MCF 10A (cell line): ENCODE data around the gene ZNF695. TPM values are rescaled to one million over a fixed set of nuclear protein-coding genes. Genes with fewer than 3 reads are reported as not detected.

Experiments
- BruUV-seq: library from RNA; stranded (reverse); fragments of 400-500 nt; replicated peaks from 2 replicates; lab custom pipeline; 2021; lab: Mats Ljungman, UMichigan
- CTCF ChIA-PET: fragments of 300-600 bp; sonication (Branson Sonifier 250); formaldehyde crosslinking; extraction: SDS; loops from one replicate; lab custom pipeline; 2021; ENCODE audit warnings: antibody characterized with exemption, inconsistent platforms; lab: Yijun Ruan, JAX
- POLR2A ChIA-PET: fragments of 300-600, 350-650 bp; sonication (Branson Sonifier 250); formaldehyde crosslinking; extraction: SDS; loops from one replicate; lab custom pipeline; 2020; ENCODE audit warnings: antibody characterized with exemption, inconsistent platforms; lab: Yijun Ruan, JAX
- DNase-seq: peaks from one replicate; pipeline ENCODE4 v3.0.0-alpha.2; 2018; ENCODE audit not compliant: unreplicated experiment
- H3K27ac Mint-ChIP-seq: one replicate; pipeline ENCODE4 v1.8.0; 2022; ENCODE audit warnings: mild to moderate bottlenecking, low read depth, mixed read lengths; ENCODE audit not compliant: unreplicated experiment
- H3K27me3 Mint-ChIP-seq: one replicate; pipeline ENCODE4 v1.8.0; 2022; ENCODE audit warnings: mixed read lengths; ENCODE audit not compliant: insufficient read depth, unreplicated experiment
- H3K36me3 Mint-ChIP-seq: one replicate; pipeline ENCODE4 v1.8.0; 2022; ENCODE audit warnings: mild to moderate bottlenecking, moderate library complexity, mixed read lengths; ENCODE audit not compliant: insufficient read depth, unreplicated experiment
- H3K4me1 Mint-ChIP-seq: one replicate; pipeline ENCODE4 v1.8.0; 2022; ENCODE audit warnings: mixed read lengths; ENCODE audit not compliant: insufficient read depth, unreplicated experiment
- H3K4me3 Mint-ChIP-seq: one replicate; pipeline ENCODE4 v1.8.0; 2022; ENCODE audit warnings: mild to moderate bottlenecking, moderate library complexity, mixed read lengths; ENCODE audit not compliant: unreplicated experiment
- H3K9me3 Mint-ChIP-seq: one replicate; pipeline ENCODE4 v1.8.0; 2022; ENCODE audit warnings: mixed read lengths; ENCODE audit not compliant: unreplicated experiment
- CTCF ChIP-seq: fragments of 200-600 bp; IDR thresholded peaks from one replicate; pipeline ENCODE4 v1.8.0; 2022; ENCODE audit warnings: antibody characterized with exemption, mild to moderate bottlenecking; ENCODE audit not compliant: unreplicated experiment
- intact Hi-C: fragments of 100-400 bp; cut with micrococcal nuclease; formaldehyde crosslinking; loops from 2 replicates; pipeline ENCODE4 v1.14.1; 2022
- total RNA-seq: library from RNA; stranded (reverse); gene quantifications from 2 replicates; pipeline ENCODE4 v1.2.3, GENCODE V29; 2022

Gene ZNF695
- total RNA-seq, 1 experiment from 2014 or later = 13.8 TPM

- POLR2A ChIA-PET = no interaction called here
- H3K4me1 Mint-ChIP-seq = no peaks in the 10 kb centered on the region
Observed at GRCh38 chr1:246971969-246972368, 35.9 kb downstream of the ZNF695 start.

GRCh38 chr1:246971090-246971721 is 36.7 kb downstream of the ZNF695 start:
- peak; percentile 49 for TF ChIP-seq CTCF
- Mint-ChIP-seq H3K9me3 (peaks cover 52% of the 10 kb centered on the region), H3K4me3 (no peak overlapping the region), H3K36me3 (no peaks in the 10 kb centered on the region), H3K27ac (no peak overlapping the region), H3K27me3 (no peaks in the 10 kb centered on the region), H3K4me1 (no peaks in the 10 kb centered on the region)
- POLR2A ChIA-PET = no interaction called here
- intact Hi-C loops = no loop called here
- CTCF ChIA-PET = interaction anchor here (0.6 to 2.9 kb wide), 11 partner anchors 10 to 328 kb away, joined by 3 to 10 read pairs (median 5); no protein-coding TSS in a partner anchor
- peak; percentile 59 for DNase-seq
- no TSS peak for BruUV-seq

More at GRCh38 chr1:246971969-246972368, 35.9 kb downstream of the ZNF695 start:
- H3K36me3 Mint-ChIP-seq = no peaks in the 10 kb centered on the region
- no peak overlapping the region for H3K4me3 Mint-ChIP-seq
- H3K9me3 Mint-ChIP-seq = peaks cover 54% of the 10 kb centered on the region
- intact Hi-C loops = no loop called here
- CTCF ChIA-PET = interaction anchor here (0.6 to 2.9 kb wide), 6 partner anchors 9 to 73 kb away, joined by 3 to 10 read pairs (median 7); no protein-coding TSS in a partner anchor
- H3K27me3 Mint-ChIP-seq = no peaks in the 10 kb centered on the region
- no peak overlapping the region for H3K27ac Mint-ChIP-seq
- BruUV-seq = no TSS peak
- TF ChIP-seq CTCF = no peak
- DNase-seq = no peak

- ChIA-PET CTCF (interaction anchor here (0.7 to 2.9 kb wide), 3 partner anchors 9 to 1274 kb away, joined by 3 to 9 read pairs (median 5); no protein-coding TSS in a partner anchor), POLR2A (interaction anchor here (1.6 kb wide), 1 partner anchor 17 kb away, joined by 3 read pairs; no protein-coding TSS in a partner anchor)
- no peak overlapping the region for H3K4me3 Mint-ChIP-seq
- intact Hi-C loops = no loop called here
- H3K27me3 Mint-ChIP-seq = no peaks in the 10 kb centered on the region
- no TSS peak for BruUV-seq
- H3K4me1 Mint-ChIP-seq = no peaks in the 10 kb centered on the region
- no peak for TF ChIP-seq CTCF
- no peak for DNase-seq
- H3K27ac Mint-ChIP-seq = no peak overlapping the region
- no peaks in the 10 kb centered on the region for H3K36me3 Mint-ChIP-seq
- H3K9me3 Mint-ChIP-seq = peaks cover 43% of the 10 kb centered on the region
Observed at GRCh38 chr1:246969621-246970020, 38.2 kb downstream of the ZNF695 start.

GRCh38 chr1:246966502-246966901 is 41.4 kb downstream of the ZNF695 start:
- Mint-ChIP-seq H3K27ac (no peak overlapping the region), H3K4me3 (no peak overlapping the region), H3K4me1 (no peaks in the 10 kb centered on the region), H3K36me3 (no peaks in the 10 kb centered on the region), H3K9me3 (peaks cover 37% of the 10 kb centered on the region), H3K27me3 (no peaks in the 10 kb centered on the region)
- no peak for DNase-seq
- no peak for TF ChIP-seq CTCF
- intact Hi-C loops = no loop called here
- POLR2A ChIA-PET = no interaction called here
- BruUV-seq = no TSS peak
- CTCF ChIA-PET = interaction anchor here (0.9 to 1.5 kb wide), 2 partner anchors 21 to 138 kb away, joined by 3 to 4 read pairs; partner anchors contain the start of gene ZNF669
